ENCODE measurements around the gene KCNQ5. TPM values are rescaled to one million over a fixed set of nuclear protein-coding genes. Genes with fewer than 3 reads are reported as not detected.

The KCNQ5 gene
- total RNA-seq, 1 experiment from 2014 or later: 0.07 TPM

- Histone ChIP-seq H2AK5ac (ENCODE audit: insufficient read length, low read length) (no peak overlapping the region), H3K4ac (ENCODE audit: low read depth, low read length) (no peak overlapping the region), H3K9ac (ENCODE audit: extremely low read depth, insufficient read length, low read length) (no peak overlapping the region), H2BK12ac (ENCODE audit: insufficient read length, low read depth, low read length) (no peak overlapping the region), H4K91ac (ENCODE audit: insufficient read length, low read depth, low read length) (no peak overlapping the region), H3T11ph (ENCODE audit: low read length) (no peak overlapping the region), H3K4me2 (ENCODE audit: insufficient read depth, insufficient read length, low read length) (no peak overlapping the region), H3K27ac (ENCODE audit: insufficient read length, low read depth, low read length) (no peak overlapping the region), H2BK20ac (ENCODE audit: low read depth, low read length, poor library complexity, severe bottlenecking) (no peak overlapping the region), H4K20me1 (ENCODE audit: control insufficient read depth, insufficient read depth, insufficient read length) (no peaks in the 10 kb centered on the region), H3K79me1 (ENCODE audit: insufficient read depth, low read depth, low read length, poor library complexity, severe bottlenecking) (no peaks in the 10 kb centered on the region), H2BK120ac (ENCODE audit: low read depth, low read length, poor library complexity, severe bottlenecking) (no peak overlapping the region), H3K14ac (ENCODE audit: insufficient read depth, low read length) (no peak overlapping the region), H3K56ac (ENCODE audit: insufficient read length, low read depth, low read length) (no peak overlapping the region), H2BK5ac (ENCODE audit: insufficient read length, low read length) (no peak overlapping the region), H3K79me2 (ENCODE audit: insufficient read depth, low read length) (no peaks in the 10 kb centered on the region), H3K27me3 (ENCODE audit: insufficient read depth, low read length) (no peaks in the 10 kb centered on the region), H3K4me1 (ENCODE audit: insufficient read depth, low read length) (no peaks in the 10 kb centered on the region), H3K23ac (ENCODE audit: insufficient read length, low read depth, low read length) (no peak overlapping the region), H3K9me3 (ENCODE audit: control insufficient read depth, low read depth, low read length) (no peaks in the 10 kb centered on the region), H2BK15ac (ENCODE audit: low read depth, low read length) (no peak overlapping the region), H3K18ac (ENCODE audit: insufficient read length, low read depth, low read length) (no peak overlapping the region), H4K8ac (replicated peaks; ENCODE audit: insufficient read length, low read depth, low read length) (no peak overlapping the region), H2AFZ (ENCODE audit: low read length) (no peak overlapping the region), H3K23me2 (ENCODE audit: insufficient read length, low read depth, low read length, poor library complexity, severe bottlenecking) (no peaks in the 10 kb centered on the region), H4K5ac (ENCODE audit: insufficient read length, low read depth, low read length) (no peak overlapping the region)
- peaks cover 0 to 5% of the 10 kb centered on the region in 2 experiments; a peak in 2 of 4 replicates for H3K4me1 Mint-ChIP-seq
- TF ChIP-seq CTCF (conservative IDR thresholded peaks at IDR 0.05): no peak
- no peaks in the 10 kb centered on the region for H3K9me3 Mint-ChIP-seq
- H3K27ac Mint-ChIP-seq: no peak overlapping the region
- no peaks in the 10 kb centered on the region for H3K27me3 Mint-ChIP-seq (ENCODE audit: low read depth)
- WGBS (ENCODE audit: extremely low coverage, insufficient read length, low lambda C conversion rate): no CpG with 5 or more reads among the region's 1 CpG
- H3K4me3 Mint-ChIP-seq: no peak overlapping the region
- no peak for DNase-seq
- no peaks in the 10 kb centered on the region for H3K36me3 Mint-ChIP-seq (ENCODE audit: insufficient read depth in 1 of 3, low read depth in 3 of 3)
These were observed 612.9 kb downstream of the KCNQ5 start for GRCh38 chr6:73234733-73235132.

All from H9 (cell line).